KOPT-K1 (cell line): ENCODE data around the gene ITPR1.

Experiments
- H3K27ac ChIP-seq: fragments of 200-600 bp; sonication (generic); 2 replicates; pipeline ENCODE4 v1.5.1; 2016; ENCODE audit warnings: antibody characterized with exemption, mild to moderate bottlenecking, low read depth, low read length; ENCODE audit not compliant: poor library complexity, severe bottlenecking
- H3K36me3 ChIP-seq: fragments of 200-600 bp; sonication (generic); 2 replicates; pipeline ENCODE4 v1.5.1; 2017; ENCODE audit warnings: antibody characterized with exemption, mild to moderate bottlenecking, low read length, moderate library complexity; ENCODE audit not compliant: insufficient read depth
- H3K9me3 ChIP-seq: fragments of 200-600 bp; sonication (generic); 2 replicates; pipeline ENCODE4 v1.5.1; 2017; ENCODE audit warnings: antibody characterized with exemption, low read length, mild to moderate bottlenecking; ENCODE audit not compliant: insufficient read depth, poor library complexity, severe bottlenecking

Gene ITPR1

GRCh38 chr3:4823385-4823784 lies 330.2 kb downstream of the ITPR1 start:
- Histone ChIP-seq H3K36me3 (peaks cover 11% of the 10 kb centered on the region; the same call in 1 of the 2 replicates), H3K27ac (peak overlapping the region; percentile 82), H3K9me3 (no peaks in the 10 kb centered on the region)

GRCh38 chr3:4823986-4824925 lies 331.1 kb downstream of the ITPR1 start:
- H3K27ac ChIP-seq = peak overlapping the region; percentile 100
- H3K9me3 ChIP-seq = no peaks in the 10 kb centered on the region
- H3K36me3 ChIP-seq = 0 out of 2 replicates have a peak, but pooled peaks cover 4% of the 10 kb centered on the region

GRCh38 chr3:4824926-4825325 lies 331.8 kb downstream of the ITPR1 start:
- peak overlapping the region; percentile 100 for H3K27ac ChIP-seq
- no peaks in the 10 kb centered on the region for H3K36me3 ChIP-seq
- no peaks in the 10 kb centered on the region for H3K9me3 ChIP-seq

DNA sequence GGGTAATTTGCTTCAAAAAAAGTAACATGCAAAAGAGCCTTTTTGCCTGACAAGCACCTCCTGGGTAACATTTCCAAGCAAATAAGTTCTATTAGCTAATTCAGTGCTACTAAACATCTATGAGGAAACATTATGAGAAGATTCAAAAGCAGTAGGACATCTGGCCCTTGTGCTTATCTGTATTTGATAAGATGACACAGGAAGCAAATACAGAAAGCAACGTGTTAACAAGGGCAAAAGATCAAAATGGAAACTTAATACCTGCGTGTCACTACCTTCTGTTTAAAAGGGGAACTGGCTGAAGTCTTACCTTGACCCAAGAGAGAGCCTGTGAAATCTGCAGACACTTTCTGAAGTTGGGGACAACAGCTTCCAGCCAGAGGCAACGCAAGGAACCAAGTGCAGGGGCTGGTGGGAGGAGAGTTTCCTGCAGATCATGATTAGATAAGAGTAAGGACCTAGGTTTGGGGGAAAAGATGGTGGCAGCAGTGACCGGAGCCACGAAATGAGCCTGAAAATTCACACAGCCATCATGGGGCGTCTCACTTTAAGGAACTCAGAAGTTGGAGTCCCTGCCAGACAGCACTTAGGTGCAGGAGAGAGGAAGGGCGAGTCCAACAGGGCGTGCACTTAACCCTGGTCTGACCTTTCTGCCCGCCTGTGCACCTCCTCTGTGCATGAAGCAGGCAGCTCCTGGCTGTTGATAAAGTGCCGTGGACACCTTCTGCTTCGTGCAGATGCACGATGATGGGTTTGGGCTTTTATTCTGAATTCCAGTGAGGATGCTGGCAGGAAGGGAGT lies 332.5 kb downstream of the ITPR1 start:
- Histone ChIP-seq H3K9me3 (no peaks in the 10 kb centered on the region), H3K27ac (peak overlapping the region; percentile 100), H3K36me3 (no peaks in the 10 kb centered on the region)

GRCh38 chr3:4826237-4827100 lies 333.3 kb downstream of the ITPR1 start:
- Histone ChIP-seq H3K36me3 (no peaks in the 10 kb centered on the region), H3K9me3 (no peaks in the 10 kb centered on the region), H3K27ac (peak overlapping the region; percentile 100)

GRCh38 chr3:4827767-4828166 lies 334.6 kb downstream of the ITPR1 start:
- Histone ChIP-seq H3K9me3 (no peaks in the 10 kb centered on the region), H3K36me3 (no peaks in the 10 kb centered on the region), H3K27ac (peak overlapping the region; percentile 100)

- no peaks in the 10 kb centered on the region for H3K9me3 ChIP-seq
- H3K27ac ChIP-seq = peak overlapping the region; percentile 100
- no peaks in the 10 kb centered on the region for H3K36me3 ChIP-seq
Measured at GRCh38 chr3:4828279-4829030, 335.3 kb downstream of the ITPR1 start.

DNA sequence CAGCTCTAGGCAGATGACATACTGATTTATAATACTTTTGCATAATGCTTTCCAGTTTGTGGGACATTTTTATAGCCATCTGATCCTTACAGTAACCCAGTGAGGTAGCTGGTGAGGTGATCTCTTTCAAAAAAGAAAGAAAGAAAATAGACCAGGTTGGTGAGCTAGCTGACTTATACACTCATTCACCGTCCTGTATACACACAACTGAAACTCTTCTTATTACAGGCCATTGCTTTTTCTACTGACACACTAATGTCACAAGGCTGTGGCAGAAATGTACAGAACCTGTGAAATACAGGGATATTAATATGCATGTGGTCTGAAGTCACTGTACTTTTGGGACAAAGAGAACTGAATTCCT lies 335.9 kb downstream of the ITPR1 start:
- H3K27ac ChIP-seq = peak overlapping the region; percentile 100
- no peaks in the 10 kb centered on the region for H3K36me3 ChIP-seq
- no peaks in the 10 kb centered on the region for H3K9me3 ChIP-seq

GRCh38 chr3:4830586-4830914 lies 337.4 kb downstream of the ITPR1 start:
- Histone ChIP-seq H3K36me3 (no peaks in the 10 kb centered on the region), H3K27ac (peak overlapping the region; percentile 100), H3K9me3 (no peaks in the 10 kb centered on the region)

GRCh38 chr3:4831580-4831950 lies 338.4 kb downstream of the ITPR1 start:
- Histone ChIP-seq H3K27ac (peak overlapping the region; percentile 100), H3K36me3 (no peaks in the 10 kb centered on the region), H3K9me3 (no peaks in the 10 kb centered on the region)

DNA sequence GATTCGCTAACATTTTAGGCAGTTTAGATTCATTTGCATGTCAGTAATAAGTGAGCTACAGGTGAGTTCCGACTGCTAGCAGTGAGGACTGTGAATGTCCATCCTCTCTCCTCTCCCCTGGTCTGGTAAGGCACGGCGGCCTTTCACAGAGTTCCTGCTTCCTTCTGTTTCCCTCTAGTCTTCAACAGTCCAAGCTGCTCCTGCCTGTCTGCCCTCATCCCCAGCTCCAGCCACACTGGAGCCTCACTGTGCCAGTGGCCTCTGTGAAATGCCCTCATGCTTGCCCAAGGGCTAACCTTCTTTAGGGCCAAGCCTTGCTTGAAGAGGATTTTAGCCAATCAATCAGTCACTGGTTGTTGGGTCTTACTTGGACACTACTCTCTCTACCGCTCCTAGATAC lies 340.3 kb downstream of the ITPR1 start:
- H3K36me3 ChIP-seq = no peaks in the 10 kb centered on the region
- no peaks in the 10 kb centered on the region for H3K9me3 ChIP-seq
- H3K27ac ChIP-seq = peak overlapping the region; percentile 100

- Histone ChIP-seq H3K9me3 (no peaks in the 10 kb centered on the region), H3K27ac (peak overlapping the region; percentile 100), H3K36me3 (no peaks in the 10 kb centered on the region)
Measured at GRCh38 chr3:4834403-4834866, 341.3 kb downstream of the ITPR1 start.

- H3K36me3 ChIP-seq = no peaks in the 10 kb centered on the region
- H3K9me3 ChIP-seq = no peaks in the 10 kb centered on the region
- peak overlapping the region; percentile 100 for H3K27ac ChIP-seq
Measured at GRCh38 chr3:4835616-4836043, 342.5 kb downstream of the ITPR1 start.

DNA sequence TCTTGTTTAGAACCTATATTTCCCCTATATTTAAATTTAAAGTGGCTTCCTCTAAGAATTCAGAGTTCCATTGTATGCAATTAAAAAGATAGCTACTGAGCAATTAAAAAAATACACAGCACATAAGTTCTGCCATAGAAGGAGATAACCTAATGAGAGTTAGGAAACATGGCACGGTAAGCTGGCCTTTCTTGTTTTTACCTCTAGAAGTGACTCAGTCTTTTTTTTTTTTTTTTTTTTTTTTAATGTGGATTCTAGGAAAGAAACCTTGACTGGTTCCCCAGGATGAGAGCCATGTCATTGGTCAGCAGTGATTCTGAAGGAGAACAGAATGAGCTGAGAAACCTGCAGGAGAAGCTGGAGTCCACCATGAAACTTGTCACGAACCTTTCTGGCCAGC lies 343.4 kb downstream of the ITPR1 start:
- no peaks in the 10 kb centered on the region for H3K36me3 ChIP-seq
- peak overlapping the region; percentile 100 for H3K27ac ChIP-seq
- H3K9me3 ChIP-seq = no peaks in the 10 kb centered on the region
